DOHH2 (cell line): Measurements from ENCODE around the gene KMT2C.

Experiments
- CTCF ChIP-seq: fragments of 200-600 bp; sonication (generic); IDR thresholded peaks from one replicate; pipeline ENCODE4 v1.5.1; 2014; ENCODE audit warnings: antibody characterized with exemption, mild to moderate bottlenecking, low read depth, low read length; ENCODE audit not compliant: poor library complexity, severe bottlenecking
- EZH2phosphoT487 ChIP-seq: fragments of 200-600 bp; sonication (generic); IDR thresholded peaks from 2 replicates; pipeline ENCODE4 v1.6.1; 2017; ENCODE audit warnings: borderline replicate concordance, mild to moderate bottlenecking, antibody characterized with exemption, low read length, moderate library complexity, mixed read lengths

GRCh38 chr7:152140560-152140959, 295.2 kb downstream of the KMT2C start:
- TF ChIP-seq CTCF, result no peak
- no peak for TF ChIP-seq EZH2phosphoT487
